Stimulated activated naive CD8-positive, alpha-beta T cell treated with anti-CD3 and anti-CD28 coated beads, Interleukin-15, amount 100 ng/mL, for 72 hours (primary cell): Measurements from ENCODE around the gene DYNLRB1.
A peak's percentile ranks its signal among the peaks of the same experiment; 100 is the strongest.
"Not testable (repeated sequence)": the region's sequence is repeated elsewhere in the genome, so short reads cannot be mapped to it uniquely, and the experiment has no call there.

Experiments
- ATAC-seq: fragments of 150-1000 bp; cut with Tn5 transposase; 2 replicates; pipeline ENCODE4 v1.10.0; 2021; ENCODE audit warnings: mild to moderate bottlenecking, moderate library complexity
- DNase-seq, 2 donors: peaks; one replicate each; pipeline ENCODE4 v3.0.0; 2021 to 2022
- H3K27ac Mint-ChIP-seq, 2 donors: one replicate each; pipeline ENCODE4 v1.8.0; 2022; ENCODE audit warnings: mild to moderate bottlenecking in 2 of 2, mixed read lengths in 2 of 2, moderate library complexity in 2 of 2
- H3K27me3 Mint-ChIP-seq: one replicate; pipeline ENCODE4 v1.8.0; 2022; ENCODE audit warnings: mixed read lengths
- H3K4me1 Mint-ChIP-seq: one replicate; pipeline ENCODE4 v1.8.0; 2022; ENCODE audit warnings: mild to moderate bottlenecking, mixed read lengths
- H3K4me3 Mint-ChIP-seq, 2 donors: one replicate each; pipeline ENCODE4 v1.8.0; 2022; ENCODE audit warnings: mild to moderate bottlenecking in 2 of 2, mixed read lengths in 2 of 2, moderate library complexity in 1 of 2
- H3K9me3 Mint-ChIP-seq, 2 donors: one replicate each; pipeline ENCODE4 v1.8.0; 2022; ENCODE audit warnings: mixed read lengths in 2 of 2

DYNLRB1 gene

GRCh38 chr20:34516247-34517113, at the start of gene DYNLRB1:
TSS of gene DYNLRB1 (plus strand) at chr20:34516422. CDS start at chr20:34516459, 37 bp downstream.
- H3K27me3 Mint-ChIP-seq, result no peaks in the 10 kb centered on the region
- peak within 1 kb of the TSS; percentile 99 for H3K27ac Mint-ChIP-seq
- ATAC-seq (peak; percentile 87), DNase-seq (peak; percentile 94)
- H3K4me1 Mint-ChIP-seq, result peaks cover 36% of the 10 kb centered on the region
- no peaks in the 10 kb centered on the region for H3K9me3 Mint-ChIP-seq
- H3K4me3 Mint-ChIP-seq, result peak within 1 kb of the TSS; percentile 99 to 100

- Mint-ChIP-seq H3K9me3 (no peaks in the 10 kb centered on the region), H3K4me3 (no peak overlapping the region), H3K27me3 (no peaks in the 10 kb centered on the region), H3K4me1 (peaks cover 7% of the 10 kb centered on the region), H3K27ac (peak overlapping the region in 1 of 2 donors; percentile 5)
- ATAC-seq, result no peak
- no peak for DNase-seq
Observed at GRCh38 chr20:34468951-34469350, 47.3 kb upstream of the DYNLRB1 start.

GRCh38 chr20:34472246-34472925, 43.8 kb upstream of the DYNLRB1 start:
- H3K4me3 Mint-ChIP-seq, result no peak overlapping the region
- peaks cover 15% of the 10 kb centered on the region for H3K4me1 Mint-ChIP-seq
- no peak for DNase-seq
- no peaks in the 10 kb centered on the region for H3K27me3 Mint-ChIP-seq
- H3K9me3 Mint-ChIP-seq, result no peaks in the 10 kb centered on the region
- H3K27ac Mint-ChIP-seq, result no peak overlapping the region
- no peak for ATAC-seq

GRCh38 chr20:34473262-34473883, 42.8 kb upstream of the DYNLRB1 start:
- Mint-ChIP-seq H3K4me3 (no peak overlapping the region), H3K4me1 (peaks cover 15% of the 10 kb centered on the region), H3K27ac (peak overlapping the region in 1 of 2 donors; percentile 27), H3K9me3 (no peaks in the 10 kb centered on the region), H3K27me3 (no peaks in the 10 kb centered on the region)
- ATAC-seq (peak; percentile 55), DNase-seq (peak in 1 of 2 donors; percentile 26)

- Mint-ChIP-seq H3K9me3 (no peaks in the 10 kb centered on the region), H3K27me3 (no peaks in the 10 kb centered on the region), H3K4me3 (no peak overlapping the region), H3K4me1 (peaks cover 15% of the 10 kb centered on the region), H3K27ac (no peak overlapping the region)
- DNase-seq, result peak in 1 of 2 donors; percentile 10
- ATAC-seq, result peak; percentile 46
Observed at GRCh38 chr20:34475979-34476736, 40.1 kb upstream of the DYNLRB1 start.

GRCh38 chr20:34479627-34480026, 36.6 kb upstream of the DYNLRB1 start:
- Mint-ChIP-seq H3K4me3 (no peak overlapping the region), H3K27me3 (no peaks in the 10 kb centered on the region), H3K27ac (no peak overlapping the region), H3K9me3 (peaks cover 7 to 9% of the 10 kb centered on the region in 2 donors), H3K4me1 (peaks cover 9% of the 10 kb centered on the region)
- no peak for ATAC-seq
- no peak for DNase-seq

- not testable (repeated sequence) for DNase-seq, ATAC-seq, H3K9me3 Mint-ChIP-seq, H3K27ac Mint-ChIP-seq, H3K4me1 Mint-ChIP-seq, H3K4me3 Mint-ChIP-seq, H3K27me3 Mint-ChIP-seq
Observed at GRCh38 chr20:34482154-34482553, 34.1 kb upstream of the DYNLRB1 start.

GRCh38 chr20:34483585-34484220, 32.5 kb upstream of the DYNLRB1 start:
- not testable (repeated sequence) for H3K27me3 Mint-ChIP-seq, ATAC-seq, DNase-seq, H3K4me1 Mint-ChIP-seq, H3K27ac Mint-ChIP-seq, H3K9me3 Mint-ChIP-seq, H3K4me3 Mint-ChIP-seq

- no peaks in the 10 kb centered on the region for H3K27me3 Mint-ChIP-seq
- ATAC-seq, result no peak
- no peak overlapping the region for H3K27ac Mint-ChIP-seq
- H3K9me3 Mint-ChIP-seq, result peaks cover 7 to 9% of the 10 kb centered on the region in 2 donors
- no peak for DNase-seq
- no peaks in the 10 kb centered on the region for H3K4me1 Mint-ChIP-seq
- no peak overlapping the region for H3K4me3 Mint-ChIP-seq
Observed at GRCh38 chr20:34485068-34485634, 31.1 kb upstream of the DYNLRB1 start.

- Mint-ChIP-seq H3K4me3 (no peak overlapping the region), H3K27me3 (no peaks in the 10 kb centered on the region), H3K27ac (no peak overlapping the region), H3K4me1 (no peaks in the 10 kb centered on the region), H3K9me3 (no peaks in the 10 kb centered on the region)
- ATAC-seq, result no peak
- no peak for DNase-seq
Observed at GRCh38 chr20:34491226-34491931, 24.8 kb upstream of the DYNLRB1 start.

- DNase-seq, result no peak
- Mint-ChIP-seq H3K27ac (no peak overlapping the region), H3K27me3 (no peaks in the 10 kb centered on the region), H3K4me3 (no peak overlapping the region), H3K4me1 (no peaks in the 10 kb centered on the region), H3K9me3 (no peaks in the 10 kb centered on the region)
- no peak for ATAC-seq
Observed at GRCh38 chr20:34491932-34492509, 24.2 kb upstream of the DYNLRB1 start.

GRCh38 chr20:34493646-34494045, 22.6 kb upstream of the DYNLRB1 start:
- DNase-seq, result no peak
- ATAC-seq, result no peak
- Mint-ChIP-seq H3K9me3 (no peaks in the 10 kb centered on the region), H3K27ac (peak overlapping the region in 1 of 2 donors; percentile 28), H3K4me1 (no peaks in the 10 kb centered on the region), H3K27me3 (no peaks in the 10 kb centered on the region), H3K4me3 (no peak overlapping the region)

- Mint-ChIP-seq H3K27me3 (no peaks in the 10 kb centered on the region), H3K4me3 (no peak overlapping the region), H3K4me1 (no peaks in the 10 kb centered on the region), H3K27ac (no peak overlapping the region), H3K9me3 (peaks cover 0 to 12% of the 10 kb centered on the region in 2 donors)
- no peak for DNase-seq
- no peak for ATAC-seq
Observed at GRCh38 chr20:34495307-34495706, 20.9 kb upstream of the DYNLRB1 start.

GRCh38 chr20:34495916-34496315, 20.3 kb upstream of the DYNLRB1 start:
- Mint-ChIP-seq H3K9me3 (peaks cover 0 to 17% of the 10 kb centered on the region in 2 donors), H3K4me1 (no peaks in the 10 kb centered on the region), H3K4me3 (no peak overlapping the region), H3K27ac (no peak overlapping the region), H3K27me3 (no peaks in the 10 kb centered on the region)
- ATAC-seq (no peak), DNase-seq (no peak)
